Mesodermal cell (in vitro differentiated cells): ENCODE measurements around the gene PPP1R9A.

ENCODE experiments used
- H3K27ac ChIP-seq: 2 replicates; pipeline ENCODE4 v1.7.0; 2013; ENCODE audit warnings: mild to moderate bottlenecking, low read depth, low read length, moderate library complexity; ENCODE audit not compliant: severe bottlenecking
- H3K36me3 ChIP-seq: 2 replicates; pipeline ENCODE4 v1.7.1; 2013; ENCODE audit warnings: mild to moderate bottlenecking, low read length, moderate library complexity; ENCODE audit not compliant: control insufficient read depth, insufficient read depth
- H3K4me1 ChIP-seq: one replicate; pipeline ENCODE4 v1.7.1; 2013; ENCODE audit warnings: mild to moderate bottlenecking, low read length; ENCODE audit not compliant: insufficient read depth, control insufficient read depth, poor library complexity, severe bottlenecking
- H3K4me3 ChIP-seq: 2 replicates; pipeline ENCODE4 v1.7.0; 2013; ENCODE audit warnings: low read length, control low read depth, mild to moderate bottlenecking; ENCODE audit not compliant: insufficient read depth, poor library complexity, severe bottlenecking; ENCODE audit errors: extremely low read depth
- H3K9me3 ChIP-seq: 2 replicates; pipeline ENCODE4 v1.7.1; 2013; ENCODE audit warnings: mild to moderate bottlenecking, low read length, moderate library complexity; ENCODE audit not compliant: control insufficient read depth
- WGBS, 2 experiments: methylation state at CpG; one replicate each; pipeline ENCODE4 v1.1.5; 2013; ENCODE audit warnings: missing lambda C conversion rate in 2 of 2; ENCODE audit not compliant: insufficient coverage in 2 of 2; 5-methylcytosine and 5-hydroxymethylcytosine counted together

Gene PPP1R9A

DNA sequence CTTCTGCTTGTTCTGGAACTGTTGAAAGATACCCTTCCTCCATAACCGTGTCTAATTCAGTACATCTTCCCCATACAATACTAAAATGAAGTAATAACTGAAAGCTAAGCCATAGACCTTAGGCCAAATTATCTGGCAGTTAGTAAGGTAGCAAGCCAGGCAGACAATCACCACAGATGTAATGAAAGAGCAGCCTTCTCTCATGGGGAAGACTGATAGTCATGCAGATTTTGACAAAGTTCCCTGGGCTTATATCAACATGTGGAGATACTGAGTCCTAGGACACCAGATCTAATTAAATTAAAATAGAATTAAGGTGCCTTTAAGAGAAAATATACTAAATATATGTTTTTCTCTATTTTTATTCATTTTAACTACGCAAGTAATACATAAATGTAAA lies 355.5 kb downstream of the PPP1R9A start:
- no peak overlapping the region for H3K27ac ChIP-seq
- WGBS, 2 experiments = no CpG with 5 or more reads among the region's 2 CpGs
- no peaks in the 10 kb centered on the region for H3K4me1 ChIP-seq
- H3K36me3 ChIP-seq = no peaks in the 10 kb centered on the region
- H3K9me3 ChIP-seq = no peaks in the 10 kb centered on the region
- no peak overlapping the region for H3K4me3 ChIP-seq

- Histone ChIP-seq H3K36me3 (no peaks in the 10 kb centered on the region), H3K27ac (no peak overlapping the region), H3K9me3 (no peaks in the 10 kb centered on the region), H3K4me1 (no peaks in the 10 kb centered on the region), H3K4me3 (no peak overlapping the region)
- WGBS, 2 experiments = 93 to 100% methylated on average over 2 to 4 of the region's 4 CpGs
Measured at GRCh38 chr7:95263785-95264362, 356.5 kb downstream of the PPP1R9A start.

- H3K27ac ChIP-seq = no peak overlapping the region
Measured at GRCh38 chr7:95264363-95264891, 357.0 kb downstream of the PPP1R9A start.

DNA sequence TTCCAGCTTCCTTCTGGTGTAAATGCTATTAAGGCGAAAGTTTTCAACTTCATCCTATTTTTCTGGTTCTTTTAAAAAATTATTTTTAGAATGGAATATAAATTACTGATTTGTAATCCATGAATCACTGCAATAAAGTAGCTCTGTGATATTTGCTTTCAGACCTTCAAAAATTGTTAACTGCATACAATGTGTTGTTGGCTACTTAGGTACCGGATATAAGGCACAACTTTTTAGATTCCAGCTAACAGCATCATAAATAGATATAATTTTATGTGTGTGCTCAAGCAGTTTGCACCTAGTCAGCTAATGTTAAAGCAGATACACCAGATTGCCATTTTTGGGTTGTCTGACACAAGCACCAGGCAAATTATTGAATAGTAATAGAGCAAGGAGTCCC lies 358.2 kb downstream of the PPP1R9A start:
- Histone ChIP-seq H3K27ac (no peak overlapping the region), H3K4me3 (no peak overlapping the region), H3K4me1 (no peaks in the 10 kb centered on the region), H3K9me3 (no peaks in the 10 kb centered on the region), H3K36me3 (no peaks in the 10 kb centered on the region)
- WGBS, 2 experiments = no CpG with 5 or more reads among the region's 2 CpGs

More at GRCh38 chr7:95264363-95264891, 357.0 kb downstream of the PPP1R9A start:
- Histone ChIP-seq H3K4me3 (no peak overlapping the region), H3K9me3 (no peaks in the 10 kb centered on the region), H3K4me1 (no peaks in the 10 kb centered on the region), H3K36me3 (no peaks in the 10 kb centered on the region)
- 89 to 100% methylated on average over 3 of the region's 6 CpGs for WGBS, 2 experiments

DNA sequence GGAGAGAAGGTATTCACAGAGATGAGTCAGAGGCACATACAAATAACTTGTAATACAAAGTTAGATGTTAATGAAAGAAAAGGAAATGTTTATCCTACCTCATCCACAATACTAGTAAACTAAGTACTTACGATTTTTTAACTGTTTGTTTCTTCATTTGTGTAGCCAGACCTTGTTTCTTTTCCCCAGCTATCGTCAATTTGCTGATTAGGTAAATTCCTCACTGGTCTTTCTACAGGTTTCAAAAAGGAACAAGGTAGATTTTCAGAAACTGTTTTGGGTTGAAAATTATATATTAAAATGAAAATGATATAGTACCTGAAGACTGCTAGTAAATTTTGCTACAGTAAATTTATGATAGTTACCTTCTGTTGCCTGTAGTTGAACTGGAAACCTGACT lies 360.4 kb downstream of the PPP1R9A start:
- Histone ChIP-seq H3K36me3 (no peaks in the 10 kb centered on the region), H3K27ac (no peak overlapping the region), H3K4me3 (no peak overlapping the region), H3K9me3 (no peaks in the 10 kb centered on the region), H3K4me1 (no peaks in the 10 kb centered on the region)
- no CpG with 5 or more reads among the region's 2 CpGs for WGBS, 2 experiments

DNA sequence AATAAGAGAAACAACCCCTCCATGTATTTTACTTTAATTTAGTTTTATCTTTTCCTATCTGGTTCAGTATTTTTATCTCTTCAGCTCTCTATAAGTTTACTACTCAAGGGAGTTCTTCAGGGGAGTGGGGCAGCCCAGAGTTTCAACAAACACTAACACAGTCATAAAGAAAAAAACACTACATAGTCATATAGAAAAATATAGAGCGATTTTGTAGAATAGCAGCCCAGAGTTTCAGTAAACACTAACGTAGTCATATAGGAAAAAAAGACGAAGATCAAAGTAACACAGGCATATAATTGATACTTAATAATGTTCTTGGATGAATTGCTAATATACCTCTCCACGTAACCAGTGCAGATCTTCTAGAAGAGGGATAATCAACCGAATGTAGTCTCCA lies 362.2 kb downstream of the PPP1R9A start:
- Histone ChIP-seq H3K9me3 (no peaks in the 10 kb centered on the region), H3K27ac (no peak overlapping the region), H3K4me3 (no peak overlapping the region), H3K4me1 (no peaks in the 10 kb centered on the region), H3K36me3 (no peaks in the 10 kb centered on the region)
- WGBS, 2 experiments = 100% methylated on average over 2 of the region's 5 CpGs; no CpG with 5 or more reads in 1 of the 2 experiments

GRCh38 chr7:95276114-95276513 lies 368.7 kb downstream of the PPP1R9A start:
- H3K9me3 ChIP-seq = no peaks in the 10 kb centered on the region
- no peak overlapping the region for H3K27ac ChIP-seq
- H3K36me3 ChIP-seq = no peaks in the 10 kb centered on the region
- H3K4me1 ChIP-seq = no peaks in the 10 kb centered on the region
- WGBS, 2 experiments = 86% methylated on average over 1 of the region's 2 CpGs; no CpG with 5 or more reads in 1 of the 2 experiments
- H3K4me3 ChIP-seq = no peak overlapping the region

GRCh38 chr7:95279417-95279816 lies 372.0 kb downstream of the PPP1R9A start:
- no peaks in the 10 kb centered on the region for H3K4me1 ChIP-seq
- 100% methylated on average over 1 of the region's 2 CpGs; no CpG with 5 or more reads in 1 of the 2 experiments for WGBS, 2 experiments
- H3K9me3 ChIP-seq = no peaks in the 10 kb centered on the region

GRCh38 chr7:95286096-95286495 lies 378.7 kb downstream of the PPP1R9A start:
- 80% methylated on average over 1 of the region's 2 CpGs; no CpG with 5 or more reads in 1 of the 2 experiments for WGBS, 2 experiments
- H3K4me3 ChIP-seq = no peak overlapping the region
- H3K4me1 ChIP-seq = no peaks in the 10 kb centered on the region
- no peak overlapping the region for H3K27ac ChIP-seq
- no peaks in the 10 kb centered on the region for H3K9me3 ChIP-seq
- H3K36me3 ChIP-seq = no peaks in the 10 kb centered on the region

More at GRCh38 chr7:95279417-95279816, 372.0 kb downstream of the PPP1R9A start:
- Histone ChIP-seq H3K27ac (no peak overlapping the region), H3K36me3 (no peaks in the 10 kb centered on the region), H3K4me3 (no peak overlapping the region)

GRCh38 chr7:95290166-95290830 lies 382.9 kb downstream of the PPP1R9A start:
- Histone ChIP-seq H3K4me3 (no peak overlapping the region), H3K4me1 (no peaks in the 10 kb centered on the region), H3K9me3 (no peaks in the 10 kb centered on the region), H3K27ac (no peak overlapping the region), H3K36me3 (no peaks in the 10 kb centered on the region)
- WGBS, 2 experiments = 81 to 100% methylated on average over 3 of the region's 7 CpGs

DNA sequence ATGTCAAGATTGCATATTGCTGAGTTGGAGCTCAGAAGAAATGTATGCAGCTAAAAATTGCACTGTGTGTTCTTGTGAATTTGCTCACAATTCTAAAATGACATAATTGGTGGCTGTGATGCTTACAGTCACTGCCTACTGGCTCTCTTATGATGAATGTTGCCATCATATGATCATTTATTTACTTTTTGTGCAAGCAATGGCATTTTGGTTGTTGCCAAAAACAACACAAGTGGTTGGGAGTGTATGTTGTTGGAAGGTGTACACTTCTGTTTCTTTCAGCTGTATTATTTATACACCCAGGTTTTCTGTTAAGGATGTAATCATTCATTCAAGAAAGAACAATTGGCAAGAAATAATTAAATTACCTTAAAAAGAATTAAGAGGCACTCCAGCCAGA lies 388.0 kb downstream of the PPP1R9A start:
- H3K36me3 ChIP-seq = no peaks in the 10 kb centered on the region
- no peaks in the 10 kb centered on the region for H3K9me3 ChIP-seq
- H3K27ac ChIP-seq = no peak overlapping the region
- H3K4me3 ChIP-seq = no peak overlapping the region
- no peaks in the 10 kb centered on the region for H3K4me1 ChIP-seq
